Right renal cortex interstitium (tissue), 3 donors: ENCODE results near the gene KLK2. TPM values are rescaled to one million over a fixed set of nuclear protein-coding genes. Genes with fewer than 3 reads are reported as not detected.
"Not testable (repeated sequence)": the region's sequence is repeated elsewhere in the genome, so short reads cannot be mapped to it uniquely, and the experiment has no call there.

Experiments
- DNase-seq, 3 donors: peaks; one replicate each; pipeline ENCODE4 v3.0.0-alpha.2; 2013; ENCODE audit warnings: low read depth in 3 of 3, low spot score in 2 of 3
- polyA plus RNA-seq, 3 donors: library from polyadenylated mRNA; unstranded; fragments of 120-200 nt; gene quantifications; one replicate each; pipeline ENCODE4 v1.2.1, GENCODE V29; 2013; ENCODE audit not compliant: insufficient read length in 3 of 3

KLK2 gene
- polyA plus RNA-seq, 3 donors, result 0.18 to 0.22 (median 0.21) TPM

GRCh38 chr19:50891253-50891625 lies 18.0 kb downstream of the KLK2 start:
- no peak for DNase-seq

DNA sequence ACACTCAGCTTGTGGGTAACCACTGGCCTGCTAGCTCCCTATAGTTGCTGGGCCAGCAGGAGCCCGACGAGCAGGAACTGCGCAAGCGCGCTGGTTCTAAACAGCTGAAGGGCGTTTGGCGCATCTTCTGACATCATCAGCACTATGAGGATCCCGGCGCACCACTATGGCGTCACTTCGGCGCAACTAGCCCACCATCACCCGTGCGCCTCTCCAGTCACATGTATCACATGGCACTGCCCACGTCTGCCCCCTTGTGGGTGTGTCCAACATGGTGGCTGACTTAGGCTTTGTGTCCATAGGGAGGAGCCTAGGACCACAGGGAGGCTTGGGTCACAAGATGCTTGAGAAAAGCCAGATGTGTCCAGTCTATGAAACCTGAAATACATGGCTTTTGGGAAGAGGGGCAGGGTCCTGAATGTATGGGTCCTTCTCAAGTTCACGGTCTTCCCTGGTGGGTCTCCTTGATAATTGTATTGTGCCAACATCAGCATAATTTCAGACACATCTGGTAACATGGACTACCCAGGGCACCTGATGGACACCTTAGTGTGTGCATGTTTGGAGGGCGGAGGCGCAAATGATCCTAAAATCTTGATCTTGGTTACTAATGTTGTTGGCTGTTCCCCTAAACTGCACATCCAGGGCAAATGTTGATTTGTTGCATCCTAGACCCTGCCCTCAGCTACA lies 20.0 kb downstream of the KLK2 start:
- no peak for DNase-seq

DNA sequence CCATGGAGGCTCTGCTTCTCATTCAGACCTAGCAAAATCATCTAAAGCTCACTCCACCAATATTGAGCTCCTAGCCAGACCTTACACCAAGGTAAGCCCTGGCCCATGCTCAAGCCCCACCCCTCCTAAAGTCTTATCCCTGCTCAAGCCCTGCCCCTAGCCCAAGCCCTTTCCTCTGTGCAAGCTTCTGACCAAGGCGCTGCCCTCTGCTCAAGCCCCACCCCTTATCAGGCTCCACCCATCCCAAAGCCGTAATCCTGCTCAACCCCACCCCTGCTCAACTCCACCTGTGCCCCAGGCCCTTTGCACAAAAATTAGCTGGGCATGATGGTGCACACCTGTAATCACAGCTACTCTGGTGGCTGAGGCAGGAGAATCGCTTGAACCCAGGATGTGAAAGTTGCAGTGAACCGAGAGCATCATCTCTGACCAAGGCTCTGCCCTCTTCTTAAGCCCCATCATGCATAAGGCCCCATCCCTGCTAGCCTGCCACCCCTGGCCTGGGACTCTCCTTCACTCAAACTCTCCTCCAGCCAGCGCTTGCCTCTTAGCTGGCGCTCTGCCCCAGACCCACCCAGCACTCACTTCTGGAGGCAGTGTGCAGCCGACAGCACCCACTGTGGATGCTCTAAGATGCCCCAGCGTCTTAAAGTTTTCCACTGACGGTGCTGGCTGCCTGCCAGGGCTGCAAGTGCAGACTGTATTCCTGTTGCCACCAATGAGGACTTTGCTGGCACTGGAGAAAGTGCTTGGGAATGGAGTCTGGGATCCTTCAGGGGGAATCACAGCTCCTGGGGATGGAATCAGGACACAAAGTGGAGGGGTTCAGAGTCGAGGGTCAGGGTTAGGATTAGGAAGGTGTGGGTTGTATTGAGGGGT lies 21.5 kb downstream of the KLK2 start:
- no peak for DNase-seq

DNA sequence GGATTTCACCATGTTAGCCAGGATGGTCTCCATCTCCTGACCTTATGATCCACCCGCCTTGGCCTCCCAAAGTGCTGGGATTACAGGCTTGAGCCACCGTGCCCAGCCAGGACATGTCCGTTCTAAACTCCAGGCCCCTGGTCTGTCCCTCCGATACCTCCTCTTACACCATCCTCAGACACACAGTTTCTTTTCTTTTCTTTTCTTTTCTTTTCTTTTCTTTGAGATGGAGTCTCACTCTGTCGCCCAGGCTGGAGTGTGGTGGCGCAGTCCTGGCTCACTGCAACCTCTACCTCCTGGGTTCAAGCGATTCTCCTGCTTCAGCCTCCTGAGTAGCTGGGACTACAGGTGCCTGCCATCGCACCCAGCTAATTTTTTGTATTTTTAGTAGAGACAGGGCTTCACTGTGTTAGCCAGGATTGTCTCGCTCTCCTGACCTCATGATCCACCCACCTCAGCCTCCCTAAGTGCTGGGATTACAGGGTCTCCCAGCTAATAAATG lies 22.9 kb downstream of the KLK2 start:
- not testable (repeated sequence) for DNase-seq

DNA sequence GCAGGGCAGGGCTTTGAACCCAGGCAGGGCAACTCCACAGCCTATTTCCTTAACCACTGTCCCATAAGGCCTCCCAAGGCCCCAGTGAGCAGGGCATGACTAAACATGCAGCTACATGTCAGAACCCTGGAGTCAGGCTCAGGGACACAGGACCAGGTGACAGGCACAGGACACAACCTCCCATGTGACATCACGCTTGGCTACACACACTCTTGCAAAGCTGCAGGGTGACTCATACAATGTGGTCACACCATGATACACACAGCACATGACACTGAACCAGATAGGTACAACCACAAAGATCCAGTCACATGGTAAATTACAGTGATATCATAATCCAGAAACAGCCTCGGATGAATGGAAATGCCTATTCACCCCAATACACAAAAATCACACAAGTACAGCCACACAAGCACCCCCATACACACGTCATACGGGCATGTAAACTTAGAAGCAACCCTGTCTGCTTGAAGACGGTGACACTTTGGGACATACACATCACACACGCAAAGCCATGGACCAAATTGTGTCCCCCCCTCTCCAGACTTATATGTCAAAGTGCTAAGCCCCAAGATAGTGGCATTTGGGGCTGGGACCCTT lies 23.5 kb downstream of the KLK2 start:
- peak in 1 of 3 donors; percentile 39 for DNase-seq

- DNase-seq, result no peak
These were observed 24.0 kb downstream of the KLK2 start for GRCh38 chr19:50897191-50897607.

GRCh38 chr19:50897612-50898011 lies 24.4 kb downstream of the KLK2 start:
- no peak for DNase-seq

GRCh38 chr19:50898018-50898417 lies 24.8 kb downstream of the KLK2 start:
- DNase-seq, result no peak

DNA sequence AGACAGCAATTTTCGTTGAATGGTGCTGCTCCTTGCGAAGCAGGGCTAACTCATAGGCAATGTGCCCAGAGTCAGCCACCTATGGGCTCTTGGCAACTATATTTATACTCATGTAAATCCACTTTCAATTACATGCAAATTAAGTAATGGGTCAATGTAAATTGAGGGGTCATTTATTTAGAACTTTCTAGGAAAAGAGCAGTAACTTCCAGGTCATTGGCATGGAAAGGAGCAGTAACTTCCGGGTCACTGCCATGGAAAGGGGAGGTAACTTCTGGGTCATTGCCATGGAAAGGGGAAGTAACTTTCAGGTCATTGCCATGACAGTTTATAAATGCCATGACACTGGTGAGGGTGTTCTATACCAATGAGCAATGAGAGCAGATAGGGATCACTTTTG lies 26.3 kb downstream of the KLK2 start:
- DNase-seq, result no peak

- no peak for DNase-seq
These were observed 29.4 kb downstream of the KLK2 start for GRCh38 chr19:50902640-50903039.

GRCh38 chr19:50906217-50906616 lies 33.0 kb downstream of the KLK2 start:
- no peak for DNase-seq

DNA sequence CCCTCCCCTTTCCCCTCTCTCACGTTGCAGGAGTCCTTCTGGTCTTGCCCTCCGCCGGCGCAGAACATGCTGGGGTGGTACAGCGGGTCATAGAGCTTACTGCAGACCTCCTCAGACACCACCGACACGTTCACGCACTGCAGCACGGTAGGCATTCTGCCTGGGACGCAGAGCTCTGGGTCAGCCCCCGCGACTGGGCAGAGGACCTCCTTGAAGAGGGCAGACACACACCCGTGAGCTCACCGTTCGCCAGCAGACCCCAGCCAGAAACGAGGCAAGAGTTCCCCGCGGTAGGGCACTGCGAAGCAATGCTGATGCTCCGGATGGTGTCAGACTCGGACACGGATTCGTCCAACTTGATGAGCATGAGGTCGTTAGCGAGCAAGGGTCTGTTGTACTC lies 35.1 kb downstream of the KLK2 start:
- DNase-seq, result no peak

- DNase-seq, result no peak
These were observed 36.2 kb downstream of the KLK2 start for GRCh38 chr19:50909240-50910070.

DNA sequence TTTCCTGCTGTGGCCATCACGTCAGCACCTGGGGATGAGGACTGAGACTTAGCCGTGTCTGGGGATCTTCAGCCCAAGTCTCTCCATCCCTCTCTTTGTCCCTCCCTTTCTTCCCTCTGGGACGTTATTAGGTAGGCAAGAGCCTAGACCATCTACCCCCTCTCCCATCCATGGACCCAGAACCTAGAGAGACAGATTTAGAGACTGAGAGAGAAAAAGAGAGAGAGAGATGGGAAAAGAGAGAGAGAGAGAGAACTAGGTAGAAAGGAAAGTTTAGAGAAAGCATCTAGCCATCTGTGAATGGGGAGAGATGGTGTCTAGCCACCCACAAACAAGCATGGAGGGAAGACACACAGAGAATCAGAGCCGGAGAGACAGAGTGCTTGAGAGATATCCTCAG lies 37.5 kb downstream of the KLK2 start:
- no peak for DNase-seq

- DNase-seq, result no peak
These were observed 38.2 kb downstream of the KLK2 start, which contains the start of gene KLK4 for GRCh38 chr19:50911206-50912101. Gene KLK4, minus strand, starts transcription at chr19:50911395. Its CDS starts 657 bp downstream, at chr19:50910738.

DNA sequence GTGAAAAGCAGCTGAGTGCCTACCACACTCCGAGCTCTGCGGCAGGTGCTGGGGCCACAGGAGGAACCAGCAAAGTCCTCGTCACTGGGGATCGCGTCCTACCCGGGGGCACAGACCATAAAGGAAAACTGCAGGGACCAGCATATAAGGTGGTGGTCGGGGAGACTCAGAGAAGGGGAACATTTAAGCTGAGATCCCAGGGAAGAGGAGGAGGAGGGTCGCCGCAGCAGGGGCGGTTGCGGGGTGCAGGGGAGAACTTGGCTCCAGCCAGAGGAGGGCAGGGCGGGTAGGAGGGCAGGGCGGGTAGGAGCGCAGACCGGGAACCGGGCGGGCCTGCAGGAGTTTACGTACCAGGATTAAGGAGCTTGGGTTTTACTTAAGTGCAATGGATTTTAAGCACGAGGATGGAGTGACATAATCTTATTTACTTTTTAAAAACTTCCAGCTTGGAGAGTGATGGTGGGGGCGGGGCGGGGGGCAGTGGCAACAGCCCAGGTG lies 38.9 kb downstream of the KLK2 start:
- no peak for DNase-seq

DNA sequence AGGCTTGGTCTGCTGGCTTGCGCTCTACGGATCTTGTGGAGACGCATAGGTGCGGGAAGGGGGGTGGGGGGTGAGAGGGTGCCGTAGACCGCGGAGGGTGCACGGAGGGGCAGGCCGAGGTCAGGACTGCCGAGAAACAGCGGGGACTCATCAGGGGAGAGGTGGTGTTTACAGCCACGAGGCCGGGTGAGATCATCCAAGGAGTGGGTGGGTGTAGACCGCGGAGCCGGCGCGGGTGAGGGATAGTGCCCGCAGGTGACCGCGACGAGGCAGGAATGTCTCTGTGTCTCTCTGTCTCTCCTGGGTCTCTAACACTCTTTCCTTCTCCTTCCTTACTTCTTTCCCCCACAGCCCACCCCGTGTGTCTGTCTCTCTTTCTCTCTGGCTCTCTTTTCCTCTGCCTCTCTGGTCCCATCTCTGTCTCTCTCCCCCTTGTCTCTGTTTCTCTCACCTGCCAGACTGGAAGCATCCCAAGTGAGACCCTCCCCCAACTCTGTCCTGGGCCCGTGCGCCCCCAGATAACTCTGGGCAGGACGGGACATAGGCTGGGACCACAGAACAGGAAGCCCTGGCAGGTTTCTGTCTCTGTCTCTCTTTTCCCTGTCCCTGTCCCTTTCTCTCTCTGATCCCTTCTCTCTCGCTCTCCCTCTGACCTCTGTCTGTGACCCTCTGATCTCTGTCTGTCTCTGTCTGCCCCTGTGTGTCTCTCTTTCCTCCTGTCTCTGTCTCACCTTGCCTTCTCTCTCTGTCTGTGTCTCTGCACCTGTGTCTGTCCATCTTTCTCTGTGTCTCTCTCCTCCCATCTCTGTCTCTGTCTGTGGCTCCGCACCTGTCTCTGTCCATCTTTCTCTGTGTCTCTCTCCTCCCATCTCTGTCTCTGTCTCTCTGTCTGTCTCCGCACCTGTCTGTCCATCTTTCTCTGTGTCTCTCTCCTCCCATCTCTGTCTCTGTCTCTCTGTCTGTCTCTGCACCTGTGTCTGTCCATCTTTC lies 39.8 kb downstream of the KLK2 start:
- DNase-seq, result no peak

DNA sequence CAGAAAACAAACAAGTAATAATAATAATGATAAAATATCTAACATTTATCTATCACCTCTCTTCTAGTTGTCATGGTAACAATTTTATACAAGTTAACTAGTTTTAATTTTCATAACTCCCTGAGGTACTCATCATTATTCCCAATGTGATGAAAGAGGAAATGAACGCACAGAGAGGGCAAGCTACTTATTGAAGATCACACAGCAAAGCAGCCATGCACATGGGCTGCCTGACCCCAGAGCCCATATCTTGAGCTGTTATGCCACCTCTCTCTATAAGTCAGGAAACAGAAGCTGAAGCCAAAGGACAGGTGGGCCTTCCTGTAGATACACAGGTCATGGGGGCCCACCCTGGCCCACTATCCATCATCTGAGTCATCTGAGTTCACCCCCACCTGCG lies 42.8 kb downstream of the KLK2 start:
- no peak for DNase-seq
